ENCODE measurements around the gene PNP.
A peak's percentile ranks its signal among the peaks of the same experiment; 100 is the strongest.

The PNP gene

DNA sequence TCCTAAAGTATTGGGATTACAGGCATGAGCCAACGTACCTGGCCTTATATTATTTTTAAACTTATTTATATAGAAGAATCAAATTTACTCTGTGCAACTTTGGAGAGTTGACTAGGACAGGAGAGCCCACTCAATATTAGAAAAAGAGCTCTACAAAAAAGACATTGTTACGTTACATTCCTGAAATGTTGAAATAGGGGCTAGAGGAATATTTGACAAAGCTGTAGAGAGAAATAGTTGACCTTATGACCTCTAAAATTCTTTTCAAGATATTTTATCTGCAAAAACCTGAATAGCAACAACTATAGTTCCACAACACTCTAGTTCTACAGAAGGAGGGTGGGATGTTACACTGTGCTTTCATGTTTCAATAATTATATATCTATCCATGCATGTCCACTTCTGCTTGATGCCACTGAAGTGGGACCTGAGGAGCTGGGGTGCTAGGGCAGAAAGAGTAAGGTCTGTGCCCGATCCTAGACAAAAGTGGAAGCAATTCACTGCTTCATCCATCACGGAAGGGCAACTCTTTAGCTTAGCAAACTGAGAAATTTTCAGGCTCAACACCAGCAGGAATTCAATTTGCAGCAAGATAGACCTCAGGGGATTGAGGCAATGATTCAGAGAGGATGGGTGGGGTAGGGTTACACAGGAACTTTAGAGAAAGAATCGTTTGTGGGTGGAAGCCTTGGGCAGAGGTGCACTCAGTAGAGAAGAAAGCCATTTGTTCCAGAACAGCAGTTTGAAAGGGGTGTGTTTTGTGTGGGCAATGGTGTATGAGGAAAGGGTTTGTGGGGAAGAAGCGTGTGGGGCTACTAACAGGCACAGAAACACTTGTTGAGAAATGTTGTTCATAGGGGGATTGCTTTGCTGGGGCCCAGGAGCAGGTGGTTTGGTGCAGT is 20.1 kb downstream of the PNP start:
- no peak overlapping the region for H3K4me3 ChIP-seq (ENCODE audit: low read depth, low read length)
- in situ Hi-C loops (cut with HindIII; ENCODE audit: low sequenced_read_pairs) = no loop called here
- DNase-seq (ENCODE audit: low read depth, low spot score) = peak; percentile 17
- TF ChIP-seq, protein P1, sequence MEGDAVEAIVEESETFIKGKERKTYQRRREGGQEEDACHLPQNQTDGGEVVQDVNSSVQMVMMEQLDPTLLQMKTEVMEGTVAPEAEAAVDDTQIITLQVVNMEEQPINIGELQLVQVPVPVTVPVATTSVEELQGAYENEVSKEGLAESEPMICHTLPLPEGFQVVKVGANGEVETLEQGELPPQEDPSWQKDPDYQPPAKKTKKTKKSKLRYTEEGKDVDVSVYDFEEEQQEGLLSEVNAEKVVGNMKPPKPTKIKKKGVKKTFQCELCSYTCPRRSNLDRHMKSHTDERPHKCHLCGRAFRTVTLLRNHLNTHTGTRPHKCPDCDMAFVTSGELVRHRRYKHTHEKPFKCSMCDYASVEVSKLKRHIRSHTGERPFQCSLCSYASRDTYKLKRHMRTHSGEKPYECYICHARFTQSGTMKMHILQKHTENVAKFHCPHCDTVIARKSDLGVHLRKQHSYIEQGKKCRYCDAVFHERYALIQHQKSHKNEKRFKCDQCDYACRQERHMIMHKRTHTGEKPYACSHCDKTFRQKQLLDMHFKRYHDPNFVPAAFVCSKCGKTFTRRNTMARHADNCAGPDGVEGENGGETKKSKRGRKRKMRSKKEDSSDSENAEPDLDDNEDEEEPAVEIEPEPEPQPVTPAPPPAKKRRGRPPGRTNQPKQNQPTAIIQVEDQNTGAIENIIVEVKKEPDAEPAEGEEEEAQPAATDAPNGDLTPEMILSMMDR (IDR thresholded peaks at IDR 0.05; ENCODE audit: low read depth, low read length) = no peak

DNA sequence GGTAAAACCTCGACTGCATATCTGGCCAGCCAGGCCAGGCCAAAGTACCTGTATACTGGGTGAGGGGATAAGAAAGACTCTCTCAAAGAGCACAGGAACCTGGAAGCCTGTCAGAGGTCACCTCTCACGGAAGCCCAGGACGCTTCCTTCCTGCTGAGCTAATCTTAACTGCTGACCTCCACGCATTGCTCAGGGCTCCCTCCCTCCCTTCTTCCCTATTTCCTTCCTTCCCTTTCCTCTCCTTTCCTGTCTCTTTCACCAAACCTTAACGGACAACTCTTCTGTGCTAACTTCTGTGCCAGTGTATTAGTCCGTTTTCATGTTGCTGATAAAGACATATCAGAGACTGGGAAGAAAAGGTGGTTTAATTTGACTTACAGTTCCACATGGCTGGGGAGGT is 21.4 kb downstream of the PNP start:
- in situ Hi-C loops (cut with HindIII; ENCODE audit: low sequenced_read_pairs) = no loop called here
- TF ChIP-seq, protein P1 (IDR thresholded peaks at IDR 0.05; ENCODE audit: low read depth, low read length) = no peak
- DNase-seq (ENCODE audit: low read depth, low spot score) = no peak
- H3K4me3 ChIP-seq (ENCODE audit: low read depth, low read length) = no peak overlapping the region

DNA sequence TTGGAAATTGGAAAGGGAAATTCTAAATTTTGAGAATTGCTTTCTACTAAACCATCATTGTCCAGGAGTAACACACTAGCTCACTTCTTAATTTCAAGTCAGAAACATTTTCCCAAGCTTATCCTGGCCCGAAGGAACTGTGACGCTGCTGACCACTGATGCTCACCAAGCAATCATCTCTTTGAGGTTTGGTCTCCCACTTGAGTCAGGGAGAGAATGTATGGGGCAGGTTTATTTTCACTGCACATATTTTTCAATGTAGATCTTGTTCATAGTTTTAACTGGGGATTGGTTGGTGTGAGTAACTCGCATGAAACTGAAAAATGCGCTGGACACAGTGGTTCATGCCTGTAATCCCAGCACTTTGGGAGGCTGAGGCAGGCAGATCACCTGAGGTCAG is 23.3 kb downstream of the PNP start:
- in situ Hi-C loops (cut with HindIII; ENCODE audit: low sequenced_read_pairs) = no loop called here
- peak; percentile 34 for DNase-seq (ENCODE audit: low read depth, low spot score)
- H3K4me3 ChIP-seq (ENCODE audit: low read depth, low read length) = no peak overlapping the region
- TF ChIP-seq, protein P1 (IDR thresholded peaks at IDR 0.05; ENCODE audit: low read depth, low read length) = no peak

DNA sequence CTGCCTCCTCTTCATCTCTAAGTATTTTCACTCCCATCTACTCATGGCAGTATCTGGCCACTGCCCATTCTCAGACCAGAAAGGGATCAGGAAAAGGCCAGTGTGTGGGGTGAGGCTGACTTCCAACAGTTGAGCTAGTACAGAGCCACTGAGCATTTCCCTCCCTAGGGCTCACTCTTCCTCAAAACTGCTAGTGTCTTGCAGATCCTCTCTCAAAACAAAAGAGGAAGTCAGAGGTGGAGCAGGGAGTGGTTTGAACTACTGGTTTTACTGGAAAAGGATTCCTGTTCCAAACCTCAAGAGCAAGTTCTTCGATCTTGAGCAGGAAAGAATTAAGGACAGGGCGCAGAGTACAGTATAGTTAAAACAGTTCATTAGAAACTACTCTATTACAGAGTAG is 24.4 kb downstream of the PNP start:
- no peak for DNase-seq (ENCODE audit: low read depth, low spot score)
- in situ Hi-C loops (cut with HindIII; ENCODE audit: low sequenced_read_pairs) = no loop called here
- TF ChIP-seq, protein P1 (IDR thresholded peaks at IDR 0.05; ENCODE audit: low read depth, low read length) = no peak
- H3K4me3 ChIP-seq (ENCODE audit: low read depth, low read length) = no peak overlapping the region

DNA sequence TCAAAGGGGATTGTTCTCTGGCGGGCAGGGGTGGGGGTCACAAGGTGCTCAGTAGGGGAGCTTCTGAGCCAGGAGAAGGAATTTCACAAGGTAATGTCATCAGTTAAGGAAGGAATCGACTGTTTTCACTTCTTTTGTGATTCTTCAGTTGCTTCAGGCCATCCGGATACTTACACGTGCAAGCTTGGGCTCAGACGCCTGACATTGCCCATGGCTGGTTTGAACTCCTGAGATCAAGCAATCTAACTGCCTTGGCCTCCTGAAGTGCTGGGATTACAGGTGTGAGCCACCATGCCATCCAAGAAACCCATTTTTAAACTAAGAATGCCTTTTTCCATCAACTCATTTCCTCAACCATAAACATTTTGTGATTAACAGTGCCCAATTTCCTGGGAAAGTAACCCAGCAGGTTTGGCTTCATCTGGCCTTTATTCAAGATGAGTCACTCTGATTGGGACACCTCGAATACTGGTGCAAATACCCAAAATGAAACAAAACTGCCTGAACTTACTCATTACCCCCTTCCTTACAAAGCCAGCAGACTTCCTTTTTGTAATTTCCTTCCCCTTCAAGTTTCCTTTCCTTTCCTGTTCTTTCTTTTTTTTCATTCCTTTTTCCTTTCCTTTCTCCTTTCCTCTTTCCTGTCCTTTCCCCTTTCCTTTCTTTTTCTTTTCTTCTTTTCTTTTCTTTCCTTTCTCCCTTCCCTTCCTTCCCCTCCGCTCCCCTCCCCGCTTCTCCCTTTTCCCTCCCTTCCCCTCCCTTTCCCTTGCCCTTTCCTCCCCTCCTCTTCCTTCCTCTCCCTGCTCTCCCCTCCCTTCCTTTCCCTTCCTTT is 25.9 kb downstream of the PNP start:
- in situ Hi-C loops (cut with HindIII; ENCODE audit: low sequenced_read_pairs) = no loop called here
- TF ChIP-seq, protein P1 (IDR thresholded peaks at IDR 0.05; ENCODE audit: low read depth, low read length) = no peak
- H3K4me3 ChIP-seq (ENCODE audit: low read depth, low read length) = no peak overlapping the region
- no peak for DNase-seq (ENCODE audit: low read depth, low spot score)

DNA sequence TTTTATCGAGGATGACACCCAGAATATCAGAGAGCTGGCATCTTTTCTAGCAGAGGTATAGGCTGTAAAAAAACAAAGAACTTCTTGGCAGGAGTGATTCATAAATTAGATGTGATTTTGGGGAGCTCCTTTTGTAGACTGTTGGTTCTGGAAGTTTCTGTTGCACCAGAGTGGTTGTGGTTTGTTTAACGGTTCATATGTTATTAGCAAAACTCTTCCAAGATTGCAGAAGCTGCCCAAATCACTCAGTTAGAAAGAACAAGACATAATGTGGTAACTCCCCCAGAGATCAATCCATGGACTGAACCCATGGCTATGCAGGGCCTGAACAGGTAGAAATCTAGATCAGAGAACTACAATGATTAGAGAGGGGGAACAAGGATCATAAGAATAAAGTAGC is 29.4 kb downstream of the PNP start:
- TF ChIP-seq, protein P1 (IDR thresholded peaks at IDR 0.05; ENCODE audit: low read depth, low read length) = no peak
- in situ Hi-C loops (cut with HindIII; ENCODE audit: low sequenced_read_pairs) = no loop called here
- no peak for DNase-seq (ENCODE audit: low read depth, low spot score)
- H3K4me3 ChIP-seq (ENCODE audit: low read depth, low read length) = no peak overlapping the region
